ENCODE data around the gene MYO10. TPM values are rescaled to one million over a fixed set of nuclear protein-coding genes. Genes with fewer than 3 reads are reported as not detected.

MYO10 gene
- total and polyA plus RNA-seq, 2 experiments from 2014 or later: 119 to 276 TPM

GRCh38 chr5:16844952-16845351 lies 91.1 kb downstream of the MYO10 start:
- Histone ChIP-seq H2AFZ (no peak overlapping the region), H3K27me3 (ENCODE audit: insufficient read depth) (no peaks in the 10 kb centered on the region), H3K9me2 (ENCODE audit: insufficient read depth) (no peaks in the 10 kb centered on the region), H3K4me2 (no peak overlapping the region), H3F3A (replicated peaks; ENCODE audit: low read depth) (no peaks in the 10 kb centered on the region), H3K27ac (ENCODE audit: low read depth) (no peak overlapping the region), H3K36me3 (ENCODE audit: insufficient read depth) (no peaks in the 10 kb centered on the region), H3K79me2 (replicated peaks; ENCODE audit: insufficient read depth) (peaks cover 4% of the 10 kb centered on the region; the same call in 1 of the 2 replicates), H4K20me1 (replicated peaks; ENCODE audit: insufficient read depth) (peaks cover 6% of the 10 kb centered on the region; the same call in 1 of the 2 replicates), H3K4me1 (ENCODE audit: insufficient read depth) (no peaks in the 10 kb centered on the region), H3K4me3 (no peak overlapping the region)
- no peaks in the 10 kb centered on the region for H3K36me3 Mint-ChIP-seq (ENCODE audit: low read depth)
- no peak for TF ChIP-seq EZH2 (IDR thresholded peaks at IDR 0.05; ENCODE audit: low read depth, unreplicated experiment)
- TF ChIP-seq, protein P1, sequence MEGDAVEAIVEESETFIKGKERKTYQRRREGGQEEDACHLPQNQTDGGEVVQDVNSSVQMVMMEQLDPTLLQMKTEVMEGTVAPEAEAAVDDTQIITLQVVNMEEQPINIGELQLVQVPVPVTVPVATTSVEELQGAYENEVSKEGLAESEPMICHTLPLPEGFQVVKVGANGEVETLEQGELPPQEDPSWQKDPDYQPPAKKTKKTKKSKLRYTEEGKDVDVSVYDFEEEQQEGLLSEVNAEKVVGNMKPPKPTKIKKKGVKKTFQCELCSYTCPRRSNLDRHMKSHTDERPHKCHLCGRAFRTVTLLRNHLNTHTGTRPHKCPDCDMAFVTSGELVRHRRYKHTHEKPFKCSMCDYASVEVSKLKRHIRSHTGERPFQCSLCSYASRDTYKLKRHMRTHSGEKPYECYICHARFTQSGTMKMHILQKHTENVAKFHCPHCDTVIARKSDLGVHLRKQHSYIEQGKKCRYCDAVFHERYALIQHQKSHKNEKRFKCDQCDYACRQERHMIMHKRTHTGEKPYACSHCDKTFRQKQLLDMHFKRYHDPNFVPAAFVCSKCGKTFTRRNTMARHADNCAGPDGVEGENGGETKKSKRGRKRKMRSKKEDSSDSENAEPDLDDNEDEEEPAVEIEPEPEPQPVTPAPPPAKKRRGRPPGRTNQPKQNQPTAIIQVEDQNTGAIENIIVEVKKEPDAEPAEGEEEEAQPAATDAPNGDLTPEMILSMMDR (conservative IDR thresholded peaks at IDR 0.05; ENCODE audit: low read depth in 2 of 2): peak; percentile 47 to 52
- no peak overlapping the region for H3K4me3 Mint-ChIP-seq
- no peak overlapping the region for H3K27ac Mint-ChIP-seq
- peak; percentile 32; the same call in 2 of the 3 replicates for ATAC-seq
- no peak for DNase-seq (ENCODE audit: low spot score)
- H3K9me3 Mint-ChIP-seq: no peaks in the 10 kb centered on the region
- peaks cover 8% of the 10 kb centered on the region; the same call in 2 of the 3 replicates for H3K4me1 Mint-ChIP-seq
- no peaks in the 10 kb centered on the region for H3K27me3 Mint-ChIP-seq (ENCODE audit: insufficient read depth, low read depth, poor library complexity)

- peaks cover 6% of the 10 kb centered on the region; the same call in 1 of the 2 replicates for H4K20me1 ChIP-seq (replicated peaks; ENCODE audit: insufficient read depth)
- Mint-ChIP-seq H3K27me3 (ENCODE audit: insufficient read depth, low read depth, poor library complexity) (no peaks in the 10 kb centered on the region), H3K36me3 (ENCODE audit: low read depth) (no peaks in the 10 kb centered on the region), H3K4me3 (no peak overlapping the region), H3K27ac (peak overlapping the region; percentile 44; the same call in 1 of the 2 replicates), H3K4me1 (peaks cover 21% of the 10 kb centered on the region), H3K9me3 (no peaks in the 10 kb centered on the region)
- TF ChIP-seq, protein P1 (conservative IDR thresholded peaks at IDR 0.05; ENCODE audit: low read depth in 2 of 2): no peak
- no peak for TF ChIP-seq ZNF462 (CRISPR knock-in tag; IDR thresholded peaks at IDR 0.05)
- TF ChIP-seq ZNF331 (CRISPR knock-in tag; IDR thresholded peaks at IDR 0.05; ENCODE audit: low read depth): no peak
- no peak for TF ChIP-seq STAT1 (IDR thresholded peaks at IDR 0.05; ENCODE audit: unreplicated experiment)
- no peak overlapping the region for H3K27ac ChIP-seq (ENCODE audit: low read depth)
- no peaks in the 10 kb centered on the region for H3K27me3 ChIP-seq (ENCODE audit: insufficient read depth)
- H3K9me2 ChIP-seq (ENCODE audit: insufficient read depth): no peaks in the 10 kb centered on the region
- H3F3A ChIP-seq (replicated peaks; ENCODE audit: low read depth): no peaks in the 10 kb centered on the region
- ATAC-seq: peak; percentile 53; the same call in 2 of the 3 replicates
- no peak for DNase-seq (ENCODE audit: low spot score)
- no peak overlapping the region for H2AFZ ChIP-seq
- peaks cover 5% of the 10 kb centered on the region; the same call in 1 of the 2 replicates for H3K4me1 ChIP-seq (ENCODE audit: insufficient read depth)
- no peak overlapping the region for H3K4me3 ChIP-seq
- peaks cover 4% of the 10 kb centered on the region; the same call in 1 of the 2 replicates for H3K79me2 ChIP-seq (replicated peaks; ENCODE audit: insufficient read depth)
- H3K36me3 ChIP-seq (ENCODE audit: insufficient read depth): no peaks in the 10 kb centered on the region
- no peak overlapping the region for H3K4me2 ChIP-seq
Observed at GRCh38 chr5:16842896-16843295, 93.2 kb downstream of the MYO10 start.

Data from GM23338 (cell line).